NCI-H774 (cell line): Measurements from ENCODE around the gene SPECC1.
"Not testable (repeated sequence)": the region's sequence is repeated elsewhere in the genome, so short reads cannot be mapped to it uniquely, and the experiment has no call there.

Experiments
- DNase-seq: peaks from one replicate; lab custom pipeline; 2025; lab: John Stamatoyannopoulos, UW

SPECC1 gene

DNA sequence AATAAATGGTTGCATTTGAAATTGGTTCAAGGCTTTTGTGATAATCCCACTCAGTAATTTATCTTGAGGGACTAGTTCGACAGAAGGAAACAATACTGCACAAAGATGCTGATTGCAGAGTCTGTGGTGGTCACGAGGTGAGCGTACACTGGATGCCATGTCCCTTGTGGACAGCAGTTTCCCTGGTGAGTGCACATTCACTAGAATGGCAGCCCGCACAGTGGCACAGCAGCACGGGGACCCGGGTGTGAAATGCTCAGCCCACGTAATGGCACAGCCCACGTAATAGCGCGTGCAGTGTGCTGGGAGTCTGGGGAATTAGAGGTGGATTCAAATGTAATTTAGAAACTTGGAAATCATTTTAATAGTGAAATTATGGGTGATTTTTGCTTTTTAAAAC is 304.1 kb downstream of the SPECC1 start:
- no peak for DNase-seq

DNA sequence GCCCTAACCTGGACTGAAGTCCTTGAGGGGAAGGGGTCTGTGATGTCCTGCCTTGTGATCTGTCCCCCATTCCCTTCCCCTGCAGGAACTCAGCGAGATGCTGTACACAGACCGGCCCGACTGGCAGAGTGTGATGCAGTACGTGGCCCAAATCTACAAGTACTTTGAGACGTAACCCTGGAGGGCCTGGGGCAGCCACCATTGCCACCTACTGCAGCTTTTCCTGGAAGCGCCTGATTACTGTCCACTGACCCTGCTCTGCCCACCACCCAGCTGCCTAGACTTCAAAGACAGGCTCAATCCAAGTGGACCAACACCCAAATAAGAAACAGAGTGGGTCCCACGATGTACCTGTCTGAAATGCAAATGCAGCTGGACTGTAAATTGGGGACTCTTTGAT is 304.7 kb downstream of the SPECC1 start:
- no peak for DNase-seq

DNA sequence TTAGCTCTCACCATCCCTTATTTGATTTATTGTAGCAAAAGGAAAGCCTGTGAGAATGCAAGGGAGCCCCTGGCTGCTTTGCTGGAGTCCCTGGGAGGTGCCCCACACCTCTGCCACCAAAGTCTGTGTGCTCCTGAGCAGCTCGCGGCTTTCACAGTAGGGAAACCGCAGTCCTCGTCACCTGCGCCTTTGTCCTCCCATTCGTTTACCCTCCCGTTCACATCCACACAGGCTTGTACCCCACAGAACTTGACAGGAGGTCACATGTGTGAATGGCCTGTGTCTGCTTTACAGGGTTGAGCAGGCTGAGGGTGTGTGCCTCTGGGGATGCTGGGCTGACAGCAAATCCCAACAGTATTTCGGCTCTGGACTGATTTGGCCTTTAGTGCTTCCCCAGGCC is 305.7 kb downstream of the SPECC1 start:
- DNase-seq = no peak

DNA sequence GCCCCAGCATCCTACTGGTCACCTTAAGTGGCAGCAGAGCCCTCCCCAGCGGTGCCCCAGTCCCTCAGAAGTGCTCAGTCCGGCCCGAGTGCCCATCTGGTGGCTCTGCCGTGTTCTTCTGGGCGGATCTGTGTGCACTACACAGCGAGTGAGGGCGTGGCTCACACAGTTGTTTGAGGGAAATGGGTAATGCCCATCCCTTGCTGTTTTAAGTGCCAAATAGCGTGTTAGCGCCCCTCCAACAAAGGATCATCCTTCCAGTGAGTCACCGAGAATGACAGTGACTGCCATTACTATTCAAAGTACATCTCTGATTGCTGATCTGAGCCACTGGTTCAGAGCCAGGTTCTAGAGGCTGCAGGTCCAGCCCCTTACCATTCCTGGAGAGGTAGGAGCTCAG is 306.2 kb downstream of the SPECC1 start:
- no peak for DNase-seq

DNA sequence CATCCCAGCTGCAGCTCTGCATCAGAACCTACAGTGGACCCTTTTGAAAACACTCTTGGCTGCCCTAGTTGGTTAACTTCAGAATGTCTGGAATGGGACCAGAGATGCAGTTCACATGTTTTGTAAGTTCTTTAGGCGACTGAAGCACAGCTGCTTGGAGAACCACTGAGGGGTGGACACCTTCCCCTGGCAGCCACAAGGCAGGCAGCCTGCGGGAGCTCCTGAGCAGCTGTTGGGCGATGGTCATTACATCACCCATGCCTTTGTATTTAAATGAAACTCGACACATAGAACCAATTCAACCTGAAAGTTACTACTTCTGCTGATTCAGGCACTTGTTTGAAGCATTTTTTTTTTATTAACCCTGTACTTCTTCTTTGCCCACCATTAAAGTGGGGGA is 306.7 kb downstream of the SPECC1 start:
- no peak for DNase-seq

DNA sequence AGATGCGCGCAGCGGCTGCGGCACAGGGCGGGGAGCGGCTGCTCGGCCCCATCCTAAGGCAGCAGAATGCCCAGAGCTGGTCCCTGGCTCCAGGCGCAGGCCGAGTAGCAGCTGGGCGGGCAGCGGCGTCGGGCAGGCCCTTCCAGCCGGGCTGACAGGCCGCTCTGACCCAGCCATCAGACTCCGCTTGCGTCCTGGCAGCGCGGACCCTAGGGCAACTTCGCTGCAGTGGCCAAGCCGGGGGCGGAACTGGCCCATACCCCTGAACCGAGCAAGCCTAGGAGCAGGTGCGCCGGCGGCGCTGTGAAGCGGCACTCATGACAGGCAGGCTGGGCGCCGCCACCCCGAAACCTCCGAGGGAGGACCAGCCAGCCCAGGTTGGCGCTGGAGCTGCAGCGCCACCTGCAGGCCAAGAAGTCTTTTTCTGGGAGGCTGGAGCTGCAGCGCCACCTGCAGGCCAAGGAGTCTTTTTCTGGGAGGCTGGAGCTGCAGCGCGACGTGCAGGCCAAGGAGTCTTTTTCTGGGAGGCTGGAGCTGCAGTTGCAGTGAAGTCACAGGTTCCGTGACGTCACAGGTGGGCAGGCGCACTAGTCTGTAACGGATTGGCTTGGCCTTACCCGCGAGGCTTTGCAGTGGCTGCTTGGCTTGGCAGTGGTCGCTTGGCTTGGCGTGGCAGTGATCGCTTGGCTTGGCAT is 311.5 kb downstream of the SPECC1 start:
- not testable (repeated sequence) for DNase-seq

DNA sequence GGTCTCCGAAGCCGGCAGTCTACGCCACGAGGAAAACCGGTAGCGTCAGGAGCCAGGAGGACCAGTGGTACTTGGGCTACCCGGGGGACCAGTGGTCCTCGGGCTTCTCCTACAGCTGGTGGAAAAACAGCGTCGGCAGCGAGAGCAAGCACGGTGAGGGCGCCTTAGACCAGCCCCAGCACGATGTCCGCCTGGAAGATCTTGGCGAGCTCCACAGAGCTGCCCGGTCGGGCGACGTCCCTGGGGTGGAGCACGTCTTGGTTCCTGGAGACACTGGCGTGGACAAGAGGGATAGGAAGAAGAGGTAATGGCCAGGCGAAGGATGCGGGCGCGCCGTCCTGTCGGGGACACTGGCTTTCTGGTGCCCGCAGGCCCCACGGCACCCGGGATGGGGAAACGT is 312.2 kb downstream of the SPECC1 start:
- DNase-seq = not testable (repeated sequence)

DNA sequence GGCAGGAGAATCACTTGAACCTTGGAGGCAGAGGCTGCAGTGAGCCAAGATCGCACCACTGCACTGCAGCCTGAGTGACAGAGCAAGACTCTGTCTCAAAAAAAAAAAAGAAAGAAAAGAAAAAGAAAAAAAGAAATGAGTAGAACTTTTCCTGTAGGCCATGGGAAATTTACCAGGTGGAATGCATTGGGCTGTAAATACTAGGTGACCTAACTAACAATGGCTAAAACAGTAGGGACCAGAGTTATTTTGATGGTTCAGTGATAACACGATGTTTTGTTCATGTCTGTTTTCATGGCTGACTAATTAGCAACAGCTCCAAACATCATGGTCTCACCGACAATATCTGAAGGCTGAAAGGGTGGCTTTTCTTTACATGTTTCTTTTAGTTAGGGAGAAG is 318.6 kb downstream of the SPECC1 start:
- DNase-seq = not testable (repeated sequence)

DNA sequence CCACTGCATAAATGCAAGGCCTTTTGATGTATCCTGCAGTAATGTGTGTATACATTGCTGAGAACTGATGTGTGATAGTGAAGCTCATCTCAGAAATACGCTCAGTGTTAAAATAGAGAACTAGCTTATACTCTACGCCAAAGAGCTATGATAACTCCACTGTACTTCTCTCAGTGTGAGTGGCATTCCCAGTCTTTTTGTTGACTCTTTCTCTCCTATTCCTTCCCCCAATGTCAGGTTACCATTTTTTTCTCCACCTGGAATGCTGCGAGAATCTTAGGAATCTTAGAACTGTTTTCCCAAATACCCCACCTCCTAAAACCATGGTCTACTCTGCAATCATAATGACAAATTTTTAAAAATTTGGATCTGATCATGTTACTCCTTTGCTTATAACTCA is 342.2 kb downstream of the SPECC1 start:
- not testable (repeated sequence) for DNase-seq

DNA sequence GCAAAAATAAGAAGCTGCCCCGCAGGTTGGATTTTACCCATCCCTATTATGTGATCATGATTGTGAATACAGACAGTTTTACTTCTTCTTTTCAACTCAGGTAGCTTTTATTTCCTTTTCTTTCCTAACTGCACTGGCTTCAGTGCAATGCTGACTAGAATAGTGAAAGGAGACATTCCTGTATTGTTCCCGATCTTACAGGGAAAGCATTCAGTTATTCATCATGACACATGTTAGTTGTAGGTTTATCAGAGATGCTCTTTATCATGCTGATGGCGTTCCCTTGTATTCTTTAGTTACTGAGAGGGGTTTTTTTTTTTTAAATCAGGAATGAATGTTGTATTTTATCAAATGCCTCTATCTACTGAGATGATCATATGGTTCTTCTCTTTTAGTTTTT is 343.4 kb downstream of the SPECC1 start:
- DNase-seq = not testable (repeated sequence)

DNA sequence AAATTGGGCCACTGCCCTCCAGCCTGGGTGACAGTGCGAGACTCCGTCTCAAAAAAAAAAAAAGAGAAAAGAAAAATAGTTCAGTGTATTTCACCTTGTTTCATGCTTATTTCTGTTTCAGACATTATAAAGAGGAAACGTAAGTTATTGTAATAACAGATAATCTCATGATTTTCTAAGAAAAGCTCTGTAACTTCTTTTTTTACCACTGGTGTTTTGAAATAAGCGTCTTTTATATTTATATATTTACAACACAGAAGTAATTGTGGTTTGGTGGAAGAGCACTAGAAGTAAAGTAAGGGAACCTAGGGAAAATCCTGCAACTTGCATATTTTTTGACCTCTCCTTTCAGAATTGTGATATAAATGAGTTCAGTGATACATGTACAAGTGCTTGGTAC is 354.7 kb downstream of the SPECC1 start:
- not testable (repeated sequence) for DNase-seq
